Muscle layer of colon (tissue), 2 donors: ENCODE data around the gene ARHGAP15.

Source experiments
- H3K27ac ChIP-seq: one replicate; pipeline ENCODE4 v1.7.0; 2013; ENCODE audit warnings: low read depth, mild to moderate bottlenecking, low read length, moderate library complexity
- H3K27me3 ChIP-seq, 2 donors: one replicate each; pipeline ENCODE4 v1.7.0; 2013; ENCODE audit warnings: low read length in 2 of 2, mild to moderate bottlenecking in 2 of 2; ENCODE audit not compliant: insufficient read depth in 2 of 2, control insufficient read depth in 1 of 2
- H3K36me3 ChIP-seq: one replicate; pipeline ENCODE4 v1.7.0; 2013; ENCODE audit warnings: mild to moderate bottlenecking, low read length; ENCODE audit not compliant: insufficient read depth
- H3K4me1 ChIP-seq: one replicate; pipeline ENCODE4 v1.7.0; 2013; ENCODE audit warnings: mild to moderate bottlenecking, low read length; ENCODE audit not compliant: insufficient read depth
- H3K4me3 ChIP-seq, 2 donors: one replicate each; pipeline ENCODE4 v1.7.0; 2013; ENCODE audit warnings: low read length in 2 of 2, low read depth in 1 of 2, mild to moderate bottlenecking in 1 of 2, moderate library complexity in 1 of 2
- H3K9ac ChIP-seq: one replicate; pipeline ENCODE4 v1.7.0; 2013; ENCODE audit warnings: low read length
- H3K9me3 ChIP-seq: one replicate; pipeline ENCODE4 v1.7.0; 2013; ENCODE audit warnings: mild to moderate bottlenecking, low read length
- donor health status: abdominal sarcoma.
- donor health status: Adenocarcinoma of cecum.

The ARHGAP15 gene

DNA sequence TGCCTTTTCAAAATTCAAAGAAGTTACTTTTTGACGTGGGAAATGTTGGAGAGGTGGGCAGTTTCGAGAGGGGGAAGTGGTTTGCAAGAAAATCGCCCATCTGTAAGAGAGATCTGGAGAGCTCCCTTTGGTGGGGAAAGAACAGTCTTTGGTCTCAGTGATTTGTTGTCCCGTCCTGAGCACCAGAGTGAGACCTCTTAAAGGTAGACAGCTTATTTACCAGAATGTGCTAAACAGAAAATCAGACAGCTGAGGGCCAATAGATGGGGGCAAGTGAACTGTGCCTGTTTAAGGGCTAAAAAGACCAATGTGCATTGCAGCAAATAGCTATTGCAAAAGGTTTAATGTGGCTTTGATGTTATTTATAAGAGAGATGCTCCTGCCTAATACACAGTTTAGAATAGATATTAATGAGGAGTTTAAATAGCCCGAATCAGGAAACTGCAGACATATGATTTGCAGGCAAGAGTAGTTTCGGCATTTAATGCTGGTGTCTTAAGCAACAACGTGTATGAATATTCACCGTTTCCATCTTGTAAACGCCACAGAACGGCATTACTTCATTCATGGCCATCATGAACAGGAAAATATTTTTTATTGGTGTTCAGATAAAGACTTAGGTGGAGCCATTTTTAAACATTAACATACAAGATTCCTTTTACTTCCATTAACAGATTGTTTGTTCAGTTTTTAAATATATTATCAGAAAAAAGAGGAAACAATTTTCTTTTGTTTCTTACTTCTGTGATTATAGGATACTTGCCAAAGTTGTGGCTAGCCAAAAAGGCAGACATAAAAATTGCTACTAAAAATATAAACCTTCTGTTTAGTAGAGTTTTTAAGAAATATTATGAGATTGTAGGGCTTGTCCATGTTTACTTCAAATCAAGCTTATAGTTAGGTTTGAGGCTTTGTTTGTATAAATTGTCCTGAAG lies 29.6 kb downstream of the ARHGAP15 start:
- H3K36me3 ChIP-seq: no peaks in the 10 kb centered on the region
- H3K9me3 ChIP-seq: no peaks in the 10 kb centered on the region
- H3K27ac ChIP-seq: no peak overlapping the region
- no peak overlapping the region for H3K9ac ChIP-seq
- no peaks in the 10 kb centered on the region for H3K27me3 ChIP-seq
- H3K4me1 ChIP-seq: no peaks in the 10 kb centered on the region
- H3K4me3 ChIP-seq: no peak overlapping the region

DNA sequence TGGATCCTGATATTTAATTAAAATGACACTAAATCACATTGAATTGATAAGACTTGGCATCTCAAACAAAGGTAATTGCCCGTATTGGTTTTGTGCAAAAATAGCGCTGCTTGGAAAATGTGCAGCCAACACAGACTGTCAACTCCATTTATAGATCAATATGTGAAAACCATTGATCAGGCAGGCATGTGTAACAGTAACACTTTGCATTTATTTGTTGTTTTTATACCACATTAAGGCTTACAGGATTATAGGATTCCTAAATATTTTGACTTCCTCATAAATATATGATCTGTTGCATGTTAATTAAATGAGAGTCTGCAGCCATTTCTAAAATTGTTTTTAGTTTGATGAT lies 30.2 kb downstream of the ARHGAP15 start:
- no peaks in the 10 kb centered on the region for H3K27me3 ChIP-seq
- no peak overlapping the region for H3K4me3 ChIP-seq
- H3K36me3 ChIP-seq: no peaks in the 10 kb centered on the region
- no peak overlapping the region for H3K9ac ChIP-seq
- no peaks in the 10 kb centered on the region for H3K9me3 ChIP-seq
- H3K4me1 ChIP-seq: no peaks in the 10 kb centered on the region
- no peak overlapping the region for H3K27ac ChIP-seq

DNA sequence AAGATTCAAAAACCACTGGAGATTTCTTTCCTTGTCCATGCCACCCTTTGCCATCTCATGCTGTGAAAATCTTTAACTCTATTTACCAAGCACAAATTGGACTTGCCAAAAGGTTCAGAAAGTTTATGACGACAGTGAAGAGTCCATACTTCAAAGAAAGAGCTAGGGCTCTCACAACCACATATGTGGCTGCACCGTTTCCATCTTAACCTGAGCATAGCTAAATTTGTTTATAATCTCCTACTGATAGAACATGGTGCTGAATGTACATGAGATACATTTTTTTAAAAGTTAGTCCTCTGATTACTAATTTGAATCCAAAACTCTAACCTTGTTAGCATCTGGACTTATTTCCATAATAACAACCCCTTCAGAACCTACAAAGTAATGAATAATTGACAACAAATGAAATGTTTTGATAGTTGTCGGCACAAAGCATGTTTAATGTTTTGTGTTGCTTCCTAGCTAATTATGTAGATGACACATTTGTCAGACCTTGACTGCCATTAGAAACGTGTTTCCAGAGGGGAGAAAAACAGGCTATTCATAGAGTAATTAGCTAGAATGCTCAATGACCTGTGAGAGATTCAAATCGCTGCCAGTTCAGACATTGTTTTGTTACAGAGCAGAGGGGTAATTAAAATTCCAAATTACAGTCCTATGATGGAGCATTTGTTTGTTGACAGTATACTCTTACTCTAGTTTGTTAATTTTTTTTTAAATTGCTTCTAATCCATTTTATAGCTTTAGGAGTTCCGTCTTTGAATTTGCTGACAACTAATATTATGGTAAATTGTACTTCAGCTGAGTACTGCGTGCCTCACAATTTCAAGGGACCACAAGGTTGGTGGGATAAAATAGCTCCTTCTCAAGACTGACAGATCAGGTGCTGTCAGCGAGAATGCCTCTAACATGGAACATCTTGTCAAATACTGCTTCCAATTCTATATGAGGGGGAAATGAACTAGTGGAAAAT lies 31.8 kb downstream of the ARHGAP15 start:
- no peaks in the 10 kb centered on the region for H3K36me3 ChIP-seq
- no peaks in the 10 kb centered on the region for H3K4me1 ChIP-seq
- no peaks in the 10 kb centered on the region for H3K9me3 ChIP-seq
- no peak overlapping the region for H3K4me3 ChIP-seq
- no peak overlapping the region for H3K27ac ChIP-seq
- no peaks in the 10 kb centered on the region for H3K27me3 ChIP-seq
- H3K9ac ChIP-seq: no peak overlapping the region

DNA sequence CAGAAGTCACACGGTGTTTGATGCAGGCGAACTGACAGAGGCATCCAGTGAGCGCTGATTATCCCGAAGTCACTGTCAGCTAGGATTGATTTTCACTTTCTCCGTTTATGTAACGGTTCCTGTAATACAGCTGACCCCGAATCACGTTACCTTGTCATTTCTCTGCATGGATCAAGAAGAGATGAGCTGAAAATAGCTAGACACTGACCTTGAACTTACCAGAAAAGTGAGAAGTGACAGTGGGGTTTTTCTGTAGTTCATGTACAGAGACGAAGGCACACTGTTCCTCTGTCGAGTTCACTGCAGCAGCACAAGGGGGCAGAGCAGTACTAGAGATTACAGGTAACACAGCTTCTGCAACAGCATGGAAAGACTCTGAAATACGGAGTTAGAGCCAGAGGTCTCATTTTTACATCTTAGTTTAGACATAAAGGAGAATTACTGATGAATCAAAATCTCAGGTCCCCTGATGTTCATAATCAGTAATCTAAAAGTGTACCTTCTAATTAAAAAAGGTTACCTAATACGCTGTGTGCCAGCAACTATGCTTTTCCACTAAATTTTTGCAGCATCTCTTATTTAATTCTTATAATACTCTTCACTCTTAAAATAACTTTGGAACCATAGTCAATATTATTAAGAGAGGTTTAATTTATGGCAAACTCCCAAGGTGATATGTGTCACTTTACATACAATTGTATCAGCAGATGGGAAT lies 33.1 kb downstream of the ARHGAP15 start:
- no peaks in the 10 kb centered on the region for H3K4me1 ChIP-seq
- H3K36me3 ChIP-seq: no peaks in the 10 kb centered on the region
- H3K9ac ChIP-seq: no peak overlapping the region
- no peak overlapping the region for H3K4me3 ChIP-seq
- H3K9me3 ChIP-seq: no peaks in the 10 kb centered on the region
- H3K27me3 ChIP-seq: no peaks in the 10 kb centered on the region
- no peak overlapping the region for H3K27ac ChIP-seq

DNA sequence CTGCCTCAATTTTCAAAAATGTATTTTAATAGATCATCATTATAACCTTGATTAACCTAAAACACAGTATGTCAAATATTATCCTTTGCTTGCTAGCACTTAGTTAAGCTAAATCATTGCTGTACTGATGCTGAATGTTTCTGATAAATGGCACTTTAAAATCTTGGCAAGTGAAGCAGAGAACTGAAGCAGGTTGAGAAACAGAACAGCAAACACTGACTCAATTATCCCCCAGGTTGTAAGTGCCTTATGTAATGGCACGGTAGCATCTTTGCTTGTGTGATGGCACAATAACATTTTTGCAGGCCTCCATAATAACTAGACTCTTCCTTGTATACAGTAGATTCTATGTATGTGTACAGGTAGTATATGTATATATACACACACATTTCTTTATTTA lies 33.8 kb downstream of the ARHGAP15 start:
- H3K4me3 ChIP-seq: no peak overlapping the region
- H3K27me3 ChIP-seq: no peaks in the 10 kb centered on the region
- H3K27ac ChIP-seq: no peak overlapping the region
- H3K4me1 ChIP-seq: no peaks in the 10 kb centered on the region
- H3K9ac ChIP-seq: no peak overlapping the region
- H3K9me3 ChIP-seq: no peaks in the 10 kb centered on the region
- H3K36me3 ChIP-seq: no peaks in the 10 kb centered on the region

DNA sequence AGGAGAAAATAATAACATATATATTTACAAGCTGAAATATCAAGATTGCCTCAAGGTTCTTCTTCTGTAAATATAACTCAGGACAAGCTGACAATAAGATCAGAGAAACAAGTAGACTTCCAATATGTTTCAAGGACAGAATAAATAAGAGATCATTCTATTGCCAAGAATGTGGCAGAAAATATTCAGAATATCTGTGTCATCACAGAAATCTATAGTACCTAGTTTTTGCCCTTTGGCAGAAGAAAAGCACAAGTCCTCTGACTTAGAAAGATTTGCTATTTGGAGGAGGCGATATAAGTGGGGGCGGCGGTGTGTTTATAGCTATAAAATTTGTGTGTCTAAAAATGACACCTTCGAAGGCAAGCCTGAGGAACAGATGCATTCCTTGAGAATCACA lies 34.3 kb downstream of the ARHGAP15 start:
- Histone ChIP-seq H3K27me3 (no peaks in the 10 kb centered on the region), H3K4me1 (no peaks in the 10 kb centered on the region), H3K4me3 (no peak overlapping the region), H3K27ac (no peak overlapping the region), H3K9me3 (no peaks in the 10 kb centered on the region), H3K9ac (no peak overlapping the region), H3K36me3 (no peaks in the 10 kb centered on the region)

DNA sequence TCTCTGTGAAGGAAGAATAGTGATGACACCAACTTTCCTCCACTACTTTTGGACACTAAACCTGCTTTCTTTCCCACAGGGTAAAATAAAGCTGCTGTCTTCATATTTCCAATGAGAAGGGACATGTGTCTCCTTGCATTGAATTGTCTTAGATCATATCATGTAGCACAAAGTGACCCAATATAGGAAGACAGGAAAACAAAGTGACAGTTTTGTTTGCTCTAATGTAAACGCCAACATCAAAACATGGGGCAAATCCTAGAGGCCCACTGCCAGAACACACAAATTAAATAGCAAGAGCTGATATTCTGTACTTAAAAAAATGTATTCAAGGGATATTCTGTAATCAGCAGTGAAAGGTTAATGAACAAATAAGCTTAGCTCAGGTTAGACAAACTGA lies 36.1 kb downstream of the ARHGAP15 start:
- H3K36me3 ChIP-seq: no peaks in the 10 kb centered on the region
- H3K27me3 ChIP-seq: no peaks in the 10 kb centered on the region
- H3K4me1 ChIP-seq: no peaks in the 10 kb centered on the region
- no peak overlapping the region for H3K9ac ChIP-seq
- H3K9me3 ChIP-seq: no peaks in the 10 kb centered on the region
- H3K4me3 ChIP-seq: no peak overlapping the region
- H3K27ac ChIP-seq: no peak overlapping the region

DNA sequence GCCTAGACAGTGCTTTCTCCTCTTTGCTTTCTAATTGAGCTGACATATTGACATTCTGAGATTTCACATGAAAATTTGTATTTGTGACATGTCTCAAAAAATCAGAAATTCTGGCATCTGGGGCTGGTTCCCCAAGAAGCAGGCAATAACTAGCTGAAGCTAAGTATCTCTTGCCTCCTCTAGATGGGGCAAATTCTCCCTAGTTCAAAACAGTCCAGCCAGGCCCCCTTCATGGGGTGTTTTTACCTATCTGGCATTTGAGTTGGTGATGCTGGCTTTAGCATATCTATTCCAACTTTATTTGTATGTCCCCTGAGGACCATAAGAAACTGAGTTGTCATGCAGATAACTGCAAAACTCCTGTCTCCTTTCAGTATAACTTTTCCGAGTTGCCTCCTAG lies 39.9 kb downstream of the ARHGAP15 start:
- Histone ChIP-seq H3K36me3 (no peaks in the 10 kb centered on the region), H3K4me3 (no peak overlapping the region), H3K27me3 (no peaks in the 10 kb centered on the region), H3K9ac (no peak overlapping the region), H3K9me3 (no peaks in the 10 kb centered on the region), H3K4me1 (no peaks in the 10 kb centered on the region), H3K27ac (no peak overlapping the region)

DNA sequence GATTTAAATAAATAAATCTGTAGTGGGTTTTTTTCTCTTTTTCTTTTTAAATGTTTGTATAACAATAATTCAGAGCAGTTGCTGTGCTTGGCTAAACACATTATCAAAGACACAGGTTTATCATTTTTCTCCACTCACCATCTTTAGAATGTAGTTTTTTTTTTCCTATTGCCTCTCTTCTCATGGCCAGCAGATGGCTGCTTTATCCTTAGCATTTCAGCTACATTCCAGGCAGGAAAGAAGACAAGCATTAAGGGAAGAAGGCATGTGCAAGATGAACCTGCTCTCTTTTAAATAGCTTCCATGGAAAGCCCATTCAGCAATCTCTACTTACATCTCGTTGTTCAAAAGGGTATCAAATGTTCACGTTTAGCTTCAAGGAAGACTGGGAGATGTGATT lies 42.6 kb downstream of the ARHGAP15 start:
- H3K4me1 ChIP-seq: no peaks in the 10 kb centered on the region
- H3K27ac ChIP-seq: no peak overlapping the region
- no peak overlapping the region for H3K9ac ChIP-seq
- H3K36me3 ChIP-seq: no peaks in the 10 kb centered on the region
- no peaks in the 10 kb centered on the region for H3K9me3 ChIP-seq
- no peaks in the 10 kb centered on the region for H3K27me3 ChIP-seq
- no peak overlapping the region for H3K4me3 ChIP-seq

DNA sequence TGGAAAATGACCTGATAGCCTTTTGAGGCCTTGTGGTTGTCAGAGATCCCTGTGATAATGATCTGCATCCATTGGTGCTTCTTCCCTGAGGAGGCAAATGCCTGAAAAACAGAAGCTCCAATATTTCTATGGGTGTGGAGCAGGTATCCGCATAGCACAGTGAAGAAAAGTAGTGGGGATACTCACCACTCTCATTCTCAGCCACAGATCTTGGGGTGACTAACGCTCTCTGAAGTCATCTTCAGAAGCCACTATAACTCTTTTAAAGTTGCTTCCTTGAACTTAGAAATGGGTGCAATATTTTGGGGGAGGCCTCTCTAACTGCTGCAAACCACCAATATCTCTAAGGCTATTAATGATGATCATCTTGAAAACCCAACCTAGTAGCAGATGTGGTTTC lies 46.2 kb downstream of the ARHGAP15 start:
- Histone ChIP-seq H3K36me3 (no peaks in the 10 kb centered on the region), H3K27me3 (no peaks in the 10 kb centered on the region), H3K9me3 (no peaks in the 10 kb centered on the region), H3K4me3 (no peak overlapping the region), H3K27ac (no peak overlapping the region), H3K9ac (no peak overlapping the region), H3K4me1 (no peaks in the 10 kb centered on the region)

DNA sequence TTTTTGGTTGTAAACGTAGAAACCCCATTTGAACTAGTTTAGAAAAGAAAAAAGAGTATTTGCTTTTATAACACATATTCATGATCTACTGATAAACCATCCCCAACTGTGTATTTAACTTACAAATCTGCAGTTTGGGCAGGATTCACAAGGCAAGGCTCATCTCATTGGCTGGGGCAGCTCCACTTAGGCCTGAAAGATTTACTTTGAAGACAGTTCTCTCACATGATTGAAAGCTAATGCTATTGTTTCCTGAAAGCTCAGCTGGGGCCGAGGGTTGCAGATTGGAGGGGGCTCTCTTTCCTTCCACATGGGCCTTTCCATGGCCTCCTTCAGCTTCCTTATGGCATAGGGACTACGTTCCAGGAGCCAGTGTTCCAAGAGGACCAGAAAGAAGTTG lies 47.4 kb downstream of the ARHGAP15 start:
- Histone ChIP-seq H3K9ac (no peak overlapping the region), H3K36me3 (no peaks in the 10 kb centered on the region), H3K4me3 (no peak overlapping the region), H3K27ac (no peak overlapping the region), H3K9me3 (no peaks in the 10 kb centered on the region), H3K4me1 (no peaks in the 10 kb centered on the region), H3K27me3 (no peaks in the 10 kb centered on the region)
